Caco-2 (cell line): ENCODE measurements around the gene COL15A1. TPM values are rescaled to one million over a fixed set of nuclear protein-coding genes. Genes with fewer than 3 reads are reported as not detected.

Experiments used
- BruUV-seq: library from RNA; stranded (reverse); fragments of 400-500 nt; replicated peaks from 2 replicates; lab custom pipeline; 2021; lab: Mats Ljungman, UMichigan
- CTCF ChIA-PET: fragments of 300-600 bp; sonication (Branson Sonifier 250); formaldehyde crosslinking; loops from one replicate; lab custom pipeline; 2022; ENCODE audit warnings: antibody characterized with exemption; lab: Charles Lee
- POLR2A ChIA-PET: fragments of 300-600 bp; sonication (Branson Sonifier 250); formaldehyde crosslinking; loops from one replicate; lab custom pipeline; 2022; ENCODE audit warnings: antibody characterized with exemption; lab: Charles Lee
- DNase-seq, 2 experiments: peaks; one replicate each; pipeline versions ENCODE4 v3.0.0 to v3.0.0-alpha.2; 2020 to 2022
- H3K27me3 ChIP-seq: replicated peaks from 2 replicates; pipeline ENCODE4 v1.6.0; 2011; ENCODE audit warnings: low read length; ENCODE audit not compliant: control insufficient read depth, insufficient read depth
- H3K36me3 ChIP-seq: 2 replicates; pipeline ENCODE4 v1.5.1; 2011; ENCODE audit warnings: low read length; ENCODE audit not compliant: control insufficient read depth, insufficient read depth
- H3K4me1 ChIP-seq: fragments of 250-450 bp; sonication (Bioruptor Pico); 2 replicates; pipeline ENCODE4 v1.5.1; 2020; ENCODE audit warnings: mild to moderate bottlenecking
- H3K4me3 ChIP-seq: 2 replicates; pipeline ENCODE4 v1.5.1; 2011; ENCODE audit warnings: low read depth, mild to moderate bottlenecking, control low read depth, low read length
- H3K9me3 ChIP-seq: fragments of 250-450 bp; sonication (Bioruptor Pico); 2 replicates; pipeline ENCODE4 v1.5.1; 2020; ENCODE audit warnings: mild to moderate bottlenecking, moderate library complexity
- H3K27ac Mint-ChIP-seq: one replicate; pipeline ENCODE4 v1.8.0; 2022; ENCODE audit warnings: mixed read lengths; ENCODE audit not compliant: unreplicated experiment
- H3K27me3 Mint-ChIP-seq: one replicate; pipeline ENCODE4 v1.8.0; 2022; ENCODE audit warnings: mixed read lengths; ENCODE audit not compliant: insufficient read depth, unreplicated experiment
- H3K36me3 Mint-ChIP-seq: one replicate; pipeline ENCODE4 v1.8.0; 2022; ENCODE audit warnings: mild to moderate bottlenecking, mixed read lengths; ENCODE audit not compliant: insufficient read depth, unreplicated experiment
- H3K4me1 Mint-ChIP-seq: one replicate; pipeline ENCODE4 v1.8.0; 2022; ENCODE audit warnings: low read depth, mixed read lengths; ENCODE audit not compliant: unreplicated experiment
- H3K4me3 Mint-ChIP-seq: one replicate; pipeline ENCODE4 v1.8.0; 2022; ENCODE audit warnings: mild to moderate bottlenecking, moderate library complexity, mixed read lengths; ENCODE audit not compliant: unreplicated experiment
- H3K9me3 Mint-ChIP-seq: one replicate; pipeline ENCODE4 v1.8.0; 2022; ENCODE audit warnings: mixed read lengths; ENCODE audit not compliant: unreplicated experiment
- intact Hi-C: fragments of 100-400 bp; cut with micrococcal nuclease; formaldehyde crosslinking; loops from one replicate; pipeline ENCODE4 v1.10.0; 2022; ENCODE audit not compliant: unreplicated experiment
- total RNA-seq: library from RNA; stranded (reverse); gene quantifications from 2 replicates; pipeline ENCODE4 v1.2.3, GENCODE V29; 2022
- TF ChIP-seq, protein P1 (sequence below), 2 experiments: fragments of 200-600 bp in 1 of 2; IDR thresholded peaks; 1 replicate in 1 of 2; 2 replicates in 1 of 2; pipeline versions ENCODE4 v1.5.1 to v1.8.0; 2011 to 2022; ENCODE audit warnings: antibody characterized with exemption in 1 of 2, control low read depth in 1 of 2, inconsistent platforms in 1 of 2, low read depth in 1 of 2, low read length in 1 of 2, mild to moderate bottlenecking in 1 of 2, moderate library complexity in 1 of 2; ENCODE audit not compliant: insufficient read depth in 1 of 2, severe bottlenecking in 1 of 2, unreplicated experiment in 1 of 2

Gene COL15A1
- total RNA-seq, 1 experiment from 2014 or later = not detected

DNA sequence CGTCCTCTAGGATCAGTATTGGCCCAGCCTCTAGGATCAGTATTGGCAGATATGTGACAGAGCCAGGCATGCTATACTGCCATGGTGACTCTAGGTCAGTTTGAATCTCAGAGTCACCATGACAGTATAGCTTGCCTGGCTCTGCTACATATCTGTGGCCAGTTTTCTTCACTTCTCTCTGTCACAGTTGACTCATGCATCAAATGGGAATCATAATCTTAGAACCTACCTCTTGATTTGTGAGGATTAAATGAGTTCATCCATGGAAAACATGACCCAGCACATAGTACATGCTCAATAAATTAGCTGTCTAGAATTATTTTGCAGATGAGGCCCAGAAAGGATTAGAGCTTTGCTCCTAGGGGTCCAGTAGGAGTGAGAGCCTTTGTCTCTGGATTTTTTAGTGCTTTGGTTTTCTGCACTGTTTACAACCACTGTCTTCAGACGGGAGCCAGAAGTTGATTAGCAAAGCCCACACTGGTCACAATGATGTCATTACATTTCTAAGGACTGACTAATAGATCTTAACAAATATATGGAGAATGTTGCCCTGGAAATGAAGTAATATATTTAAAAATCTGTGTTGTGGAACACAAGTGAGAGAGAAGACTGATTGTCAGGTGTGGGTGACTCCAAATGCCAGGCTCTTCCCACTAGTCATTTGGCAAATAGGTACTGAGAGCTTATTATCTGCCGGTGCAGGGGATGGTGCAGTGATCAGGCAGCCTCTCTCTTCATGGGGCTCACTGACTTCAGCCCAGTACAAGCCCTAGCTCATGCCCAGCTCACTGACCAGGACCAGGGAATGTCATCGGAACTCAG is 76.0 kb downstream of the COL15A1 start:
- Mint-ChIP-seq H3K36me3 (no peaks in the 10 kb centered on the region), H3K4me3 (no peak overlapping the region), H3K4me1 (no peaks in the 10 kb centered on the region), H3K27me3 (peaks cover 8% of the 10 kb centered on the region), H3K27ac (no peak overlapping the region), H3K9me3 (peaks cover 9% of the 10 kb centered on the region)
- DNase-seq = no peak
- CTCF ChIA-PET = no interaction called here
- TF ChIP-seq, protein P1, sequence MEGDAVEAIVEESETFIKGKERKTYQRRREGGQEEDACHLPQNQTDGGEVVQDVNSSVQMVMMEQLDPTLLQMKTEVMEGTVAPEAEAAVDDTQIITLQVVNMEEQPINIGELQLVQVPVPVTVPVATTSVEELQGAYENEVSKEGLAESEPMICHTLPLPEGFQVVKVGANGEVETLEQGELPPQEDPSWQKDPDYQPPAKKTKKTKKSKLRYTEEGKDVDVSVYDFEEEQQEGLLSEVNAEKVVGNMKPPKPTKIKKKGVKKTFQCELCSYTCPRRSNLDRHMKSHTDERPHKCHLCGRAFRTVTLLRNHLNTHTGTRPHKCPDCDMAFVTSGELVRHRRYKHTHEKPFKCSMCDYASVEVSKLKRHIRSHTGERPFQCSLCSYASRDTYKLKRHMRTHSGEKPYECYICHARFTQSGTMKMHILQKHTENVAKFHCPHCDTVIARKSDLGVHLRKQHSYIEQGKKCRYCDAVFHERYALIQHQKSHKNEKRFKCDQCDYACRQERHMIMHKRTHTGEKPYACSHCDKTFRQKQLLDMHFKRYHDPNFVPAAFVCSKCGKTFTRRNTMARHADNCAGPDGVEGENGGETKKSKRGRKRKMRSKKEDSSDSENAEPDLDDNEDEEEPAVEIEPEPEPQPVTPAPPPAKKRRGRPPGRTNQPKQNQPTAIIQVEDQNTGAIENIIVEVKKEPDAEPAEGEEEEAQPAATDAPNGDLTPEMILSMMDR (IDR thresholded peaks at IDR 0.05; ENCODE audit: insufficient read depth in 1 of 2, low read depth in 1 of 2, low read length in 1 of 2, severe bottlenecking in 1 of 2, unreplicated experiment in 1 of 2) = no peak
- intact Hi-C loops = no loop called here
- Histone ChIP-seq H3K27me3 (no peaks in the 10 kb centered on the region), H3K4me1 (no peaks in the 10 kb centered on the region; the same call in 1 of the 2 replicates), H3K9me3 (no peaks in the 10 kb centered on the region), H3K4me3 (no peak overlapping the region), H3K36me3 (no peaks in the 10 kb centered on the region)
- POLR2A ChIA-PET = interaction anchor here (0.6 kb wide), 1 partner anchor 408 kb away, joined by 3 read pairs; no protein-coding TSS in a partner anchor
- no TSS peak for BruUV-seq

DNA sequence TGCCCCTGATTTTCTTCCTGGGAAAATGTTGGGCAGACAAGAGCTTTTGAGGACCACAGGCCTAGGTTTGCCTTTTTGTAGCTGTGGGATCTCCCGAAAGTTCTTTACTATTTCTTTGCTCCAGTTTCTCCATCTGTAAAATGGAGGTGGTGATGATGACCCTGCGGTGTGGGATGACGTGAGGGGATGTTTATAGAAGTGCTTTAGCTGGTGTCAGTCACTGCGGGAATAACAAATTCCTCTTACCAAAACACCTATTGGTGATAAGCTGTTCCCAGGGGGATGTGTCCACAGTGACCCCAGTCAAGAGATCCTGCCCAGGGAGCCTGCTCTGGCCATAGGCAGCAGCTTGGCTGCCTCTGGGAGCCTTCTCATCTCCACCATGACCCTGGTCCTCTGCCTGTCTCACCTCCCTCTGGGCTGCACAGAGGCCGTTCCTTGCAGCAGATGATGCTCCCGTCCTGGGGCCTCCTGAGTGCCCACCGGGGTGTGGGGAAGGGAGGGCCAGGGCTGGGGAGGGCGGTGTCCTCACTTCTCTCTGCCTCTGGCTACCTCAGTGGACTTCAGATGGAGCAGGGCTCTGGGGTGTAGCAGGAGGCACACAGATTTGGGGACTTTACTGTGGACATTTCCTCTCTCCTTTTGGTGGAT is 77.2 kb downstream of the COL15A1 start:
- ChIA-PET POLR2A (no interaction called here), CTCF (no interaction called here)
- no peaks in the 10 kb centered on the region for H3K4me1 Mint-ChIP-seq
- no peak overlapping the region for H3K4me3 Mint-ChIP-seq
- Histone ChIP-seq H3K4me1 (no peaks in the 10 kb centered on the region; the same call in 1 of the 2 replicates), H3K9me3 (no peaks in the 10 kb centered on the region), H3K36me3 (no peaks in the 10 kb centered on the region), H3K27me3 (no peaks in the 10 kb centered on the region), H3K4me3 (no peak overlapping the region)
- no TSS peak for BruUV-seq
- no peak overlapping the region for H3K27ac Mint-ChIP-seq
- H3K27me3 Mint-ChIP-seq = peaks cover 8% of the 10 kb centered on the region
- H3K9me3 Mint-ChIP-seq = peaks cover 9% of the 10 kb centered on the region
- TF ChIP-seq, protein P1 (IDR thresholded peaks at IDR 0.05; ENCODE audit: insufficient read depth in 1 of 2, low read depth in 1 of 2, low read length in 1 of 2, severe bottlenecking in 1 of 2, unreplicated experiment in 1 of 2) = no peak
- intact Hi-C loops = no loop called here
- no peak for DNase-seq
- no peaks in the 10 kb centered on the region for H3K36me3 Mint-ChIP-seq

DNA sequence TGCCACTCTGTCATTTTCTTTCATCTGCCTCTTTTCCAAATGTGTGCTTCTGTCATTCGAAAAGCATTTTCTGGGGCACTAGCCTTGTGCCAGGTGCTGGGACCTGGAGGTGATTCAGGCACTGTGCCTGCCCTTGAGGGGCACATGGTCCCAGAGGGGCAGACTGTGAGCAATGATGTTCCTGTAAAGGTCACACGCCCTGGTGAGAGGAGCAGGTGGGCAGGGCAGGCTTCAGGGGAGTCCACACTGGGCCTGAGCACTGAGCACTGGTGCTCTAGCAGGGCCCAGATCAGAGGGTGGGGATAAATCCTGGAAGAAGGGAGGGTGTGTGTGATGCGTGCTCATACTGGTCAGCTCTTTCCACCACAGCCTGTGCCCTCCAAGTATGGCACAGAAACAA is 77.8 kb downstream of the COL15A1 start:
- Histone ChIP-seq H3K36me3 (no peaks in the 10 kb centered on the region), H3K27me3 (no peaks in the 10 kb centered on the region), H3K4me3 (no peak overlapping the region), H3K9me3 (no peaks in the 10 kb centered on the region), H3K4me1 (no peaks in the 10 kb centered on the region; the same call in 1 of the 2 replicates)
- Mint-ChIP-seq H3K27ac (no peak overlapping the region), H3K27me3 (peaks cover 14% of the 10 kb centered on the region), H3K9me3 (peaks cover 9% of the 10 kb centered on the region), H3K4me1 (no peaks in the 10 kb centered on the region), H3K4me3 (no peak overlapping the region), H3K36me3 (no peaks in the 10 kb centered on the region)
- POLR2A ChIA-PET = no interaction called here
- CTCF ChIA-PET = no interaction called here
- intact Hi-C loops = no loop called here
- TF ChIP-seq, protein P1 (IDR thresholded peaks at IDR 0.05; ENCODE audit: insufficient read depth in 1 of 2, low read depth in 1 of 2, low read length in 1 of 2, severe bottlenecking in 1 of 2, unreplicated experiment in 1 of 2) = no peak
- no peak for DNase-seq
- BruUV-seq = no TSS peak
